C4-2B (cell line): ENCODE data around the gene INPP4B.

Experiments used
- CTCF ChIP-seq: fragments of 450-650 bp; conservative IDR thresholded peaks from 2 replicates; pipeline ENCODE4 v1.5.1; 2017; ENCODE audit warnings: mild to moderate bottlenecking
- ZFX ChIP-seq: fragments of 450-650 bp; IDR thresholded peaks from 2 replicates; pipeline ENCODE4 v1.6.1; 2017

- no peak for TF ChIP-seq CTCF
- no peak for TF ChIP-seq ZFX
Observed at GRCh38 chr4:142030010-142030409, 816.1 kb downstream of the INPP4B start.
